Fibroblast of lung (primary cell): ENCODE measurements around the gene RASSF5. TPM values are rescaled to one million over a fixed set of nuclear protein-coding genes. Genes with fewer than 3 reads are reported as not detected.
A peak's percentile ranks its signal among the peaks of the same experiment; 100 is the strongest.

Experiments used
- DNase-seq, 2 donors: peaks; one replicate each; pipeline versions ENCODE4 v3.0.0 to v3.0.0-alpha.2; 2010; ENCODE audit warnings: low read depth in 2 of 2
- H2AFZ ChIP-seq: 2 replicates; pipeline ENCODE4 v1.5.1; 2012; ENCODE audit warnings: low read length, control low read depth, inconsistent platforms
- H3K27ac ChIP-seq: 2 replicates; pipeline ENCODE4 v1.5.1; 2011; ENCODE audit warnings: low read length, control low read depth; ENCODE audit not compliant: insufficient read depth
- H3K27me3 ChIP-seq: 2 replicates; pipeline ENCODE4 v1.5.1; 2011; ENCODE audit warnings: mild to moderate bottlenecking, low read length; ENCODE audit not compliant: control insufficient read depth, insufficient read depth
- H3K36me3 ChIP-seq: 2 replicates; pipeline ENCODE4 v1.5.1; 2011; ENCODE audit warnings: low read length; ENCODE audit not compliant: control insufficient read depth, insufficient read depth
- H3K4me1 ChIP-seq: 2 replicates; pipeline ENCODE4 v1.5.1; 2011; ENCODE audit warnings: low read length; ENCODE audit not compliant: control insufficient read depth, insufficient read depth; ENCODE audit errors: extremely low read depth
- H3K4me2 ChIP-seq: 2 replicates; pipeline ENCODE4 v1.5.1; 2011; ENCODE audit warnings: low read length, control low read depth; ENCODE audit not compliant: insufficient read depth; ENCODE audit errors: extremely low read depth
- H3K4me3 ChIP-seq, 4 experiments: fragments of 200-600 bp in 1 of 4; sonication (generic) in 1 of 4; replicated peaks in 1 of 4; 2 replicates each; pipeline ENCODE4 v1.5.1; 2011 to 2016; ENCODE audit warnings: low read length in 4 of 4, low read depth in 3 of 4, mild to moderate bottlenecking in 3 of 4, control low read depth in 2 of 4, inconsistent platforms in 1 of 4, mixed read lengths in 1 of 4; ENCODE audit not compliant: insufficient read depth in 1 of 4; ENCODE audit errors: control extremely low read depth in 1 of 4
- H3K79me2 ChIP-seq: 2 replicates; pipeline ENCODE4 v1.5.1; 2012; ENCODE audit warnings: mild to moderate bottlenecking, low read length, inconsistent platforms; ENCODE audit not compliant: control insufficient read depth, insufficient read depth
- H3K9ac ChIP-seq: 2 replicates; pipeline ENCODE4 v1.5.1; 2011; ENCODE audit warnings: mild to moderate bottlenecking, low read length, control low read depth; ENCODE audit not compliant: insufficient read depth
- H3K9me3 ChIP-seq: 2 replicates; pipeline ENCODE4 v1.5.1; 2012; ENCODE audit warnings: low read depth, low read length; ENCODE audit not compliant: control insufficient read depth, insufficient read depth
- H4K20me1 ChIP-seq: 2 replicates; pipeline ENCODE4 v1.5.1; 2011; ENCODE audit warnings: low read length; ENCODE audit not compliant: control insufficient read depth, insufficient read depth; ENCODE audit errors: extremely low read depth
- EZH2 ChIP-seq: IDR thresholded peaks from 2 replicates; pipeline ENCODE4 v1.5.1; 2012; ENCODE audit warnings: low read length, control low read depth, mild to moderate bottlenecking; ENCODE audit errors: missing control alignments
- polyA plus RNA-seq, 2 donors: library from polyadenylated mRNA; depleted of rRNA in 1 of 2; stranded (reverse) in 1 of 2; unstranded in 1 of 2; fragments of >200 nt; gene quantifications; 2 replicates each; pipeline ENCODE4 v1.2.1, GENCODE V29; 2011 to 2012; ENCODE audit warnings: missing spikeins in 1 of 2
- total RNA-seq: library from RNA; depleted of rRNA; stranded (reverse); fragments of >200 nt; gene quantifications from 2 replicates; pipeline ENCODE4 v1.2.1, GENCODE V29; 2014
- TF ChIP-seq, protein P1 (sequence below), 2 donors: IDR thresholded peaks in 1 of 2; conservative IDR thresholded peaks in 1 of 2; 1 replicate in 1 of 2; 2 replicates in 1 of 2; pipeline ENCODE4 v1.5.1; 2011 to 2012; ENCODE audit warnings: low read length in 2 of 2, control low read depth in 1 of 2, inconsistent platforms in 1 of 2, low read depth in 1 of 2, mild to moderate bottlenecking in 1 of 2

The RASSF5 gene
- total and polyA plus RNA-seq, 2 donors (not counting 1 experiment from before 2014, with no cell fraction given) = 1.3 to 3.0 TPM

DNA sequence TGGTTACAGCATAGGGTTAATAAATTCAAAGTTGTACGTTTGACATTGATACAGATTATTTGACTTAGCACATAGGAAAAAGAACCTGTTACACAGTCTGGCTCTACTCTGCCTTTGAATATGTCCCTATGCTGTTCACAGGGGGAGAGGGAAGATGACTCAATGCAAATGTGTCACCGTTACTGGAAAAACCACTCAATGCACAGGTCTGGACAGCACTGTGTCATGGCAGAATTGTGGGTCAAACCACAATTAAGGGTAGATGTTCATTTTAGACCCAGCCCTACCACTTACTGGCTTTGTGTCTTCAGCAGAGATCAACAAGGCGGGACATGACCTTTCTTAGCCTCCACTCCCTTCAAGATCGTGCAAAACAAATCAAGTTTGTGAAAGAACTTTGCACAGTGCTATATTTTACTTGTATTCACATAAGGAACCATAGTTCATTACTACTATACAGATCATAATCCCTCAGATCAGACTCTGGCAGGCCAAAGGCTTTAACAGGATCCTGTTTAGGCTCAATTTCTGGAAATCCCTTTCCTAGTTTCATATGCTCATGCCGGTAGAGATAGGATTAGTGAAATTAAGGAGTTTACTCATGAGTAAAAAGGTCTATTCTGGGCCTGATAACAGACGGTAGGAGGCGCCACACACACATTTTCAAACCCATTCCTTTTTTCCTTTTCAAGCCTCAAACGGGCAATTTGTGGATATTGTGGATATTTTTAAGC lies 82.9 kb downstream of the RASSF5 start:
- Histone ChIP-seq H3K9me3 (no peaks in the 10 kb centered on the region), H4K20me1 (no peaks in the 10 kb centered on the region), H2AFZ (no peak overlapping the region), H3K4me1 (peaks cover 27% of the 10 kb centered on the region), H3K36me3 (peaks cover 9% of the 10 kb centered on the region), H3K9ac (no peak overlapping the region), H3K27me3 (no peaks in the 10 kb centered on the region), H3K4me2 (peak overlapping the region; percentile 47), H3K4me3 (no peak overlapping the region), H3K27ac (peak overlapping the region; percentile 55), H3K79me2 (no peaks in the 10 kb centered on the region)
- TF ChIP-seq, protein P1, sequence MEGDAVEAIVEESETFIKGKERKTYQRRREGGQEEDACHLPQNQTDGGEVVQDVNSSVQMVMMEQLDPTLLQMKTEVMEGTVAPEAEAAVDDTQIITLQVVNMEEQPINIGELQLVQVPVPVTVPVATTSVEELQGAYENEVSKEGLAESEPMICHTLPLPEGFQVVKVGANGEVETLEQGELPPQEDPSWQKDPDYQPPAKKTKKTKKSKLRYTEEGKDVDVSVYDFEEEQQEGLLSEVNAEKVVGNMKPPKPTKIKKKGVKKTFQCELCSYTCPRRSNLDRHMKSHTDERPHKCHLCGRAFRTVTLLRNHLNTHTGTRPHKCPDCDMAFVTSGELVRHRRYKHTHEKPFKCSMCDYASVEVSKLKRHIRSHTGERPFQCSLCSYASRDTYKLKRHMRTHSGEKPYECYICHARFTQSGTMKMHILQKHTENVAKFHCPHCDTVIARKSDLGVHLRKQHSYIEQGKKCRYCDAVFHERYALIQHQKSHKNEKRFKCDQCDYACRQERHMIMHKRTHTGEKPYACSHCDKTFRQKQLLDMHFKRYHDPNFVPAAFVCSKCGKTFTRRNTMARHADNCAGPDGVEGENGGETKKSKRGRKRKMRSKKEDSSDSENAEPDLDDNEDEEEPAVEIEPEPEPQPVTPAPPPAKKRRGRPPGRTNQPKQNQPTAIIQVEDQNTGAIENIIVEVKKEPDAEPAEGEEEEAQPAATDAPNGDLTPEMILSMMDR (conservative IDR thresholded peaks at IDR 0.05 in 1 of 2, IDR thresholded peaks at IDR 0.05 in 1 of 2; ENCODE audit: low read depth in 1 of 2, low read length in 2 of 2) = peak; percentile 11 to 28
- TF ChIP-seq EZH2 = no peak
- DNase-seq = peak; percentile 61 to 85

DNA sequence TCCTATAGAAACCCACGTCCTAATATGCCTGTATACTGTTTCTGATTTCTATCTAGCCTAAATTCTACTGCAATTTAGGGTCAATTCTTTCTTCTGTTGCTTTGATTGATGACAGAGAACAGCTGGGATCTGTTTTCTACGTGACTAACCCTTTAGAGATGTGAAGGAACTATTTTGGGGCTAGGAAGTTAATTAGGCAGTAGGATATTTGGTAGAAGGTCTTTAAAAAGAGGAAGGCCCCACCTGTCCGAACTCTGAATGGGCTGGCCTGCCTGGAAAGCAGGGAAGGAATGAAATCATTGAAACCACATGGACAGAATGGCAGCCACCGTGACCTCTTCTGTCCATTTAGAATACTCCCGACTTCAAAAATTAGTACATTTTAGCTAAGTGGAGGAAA lies 83.9 kb downstream of the RASSF5 start:
- Histone ChIP-seq H3K4me2 (no peak overlapping the region), H3K27me3 (no peaks in the 10 kb centered on the region), H3K4me3 (no peak overlapping the region), H3K79me2 (no peaks in the 10 kb centered on the region), H2AFZ (no peak overlapping the region), H3K27ac (no peak overlapping the region), H4K20me1 (no peaks in the 10 kb centered on the region), H3K9ac (no peak overlapping the region), H3K36me3 (peaks cover 7% of the 10 kb centered on the region), H3K4me1 (peaks cover 27% of the 10 kb centered on the region), H3K9me3 (no peaks in the 10 kb centered on the region)
- no peak for TF ChIP-seq EZH2
- TF ChIP-seq, protein P1 (conservative IDR thresholded peaks at IDR 0.05 in 1 of 2, IDR thresholded peaks at IDR 0.05 in 1 of 2; ENCODE audit: low read depth in 1 of 2, low read length in 2 of 2) = no peak
- DNase-seq = peak in 1 of 2 donors; percentile 80

DNA sequence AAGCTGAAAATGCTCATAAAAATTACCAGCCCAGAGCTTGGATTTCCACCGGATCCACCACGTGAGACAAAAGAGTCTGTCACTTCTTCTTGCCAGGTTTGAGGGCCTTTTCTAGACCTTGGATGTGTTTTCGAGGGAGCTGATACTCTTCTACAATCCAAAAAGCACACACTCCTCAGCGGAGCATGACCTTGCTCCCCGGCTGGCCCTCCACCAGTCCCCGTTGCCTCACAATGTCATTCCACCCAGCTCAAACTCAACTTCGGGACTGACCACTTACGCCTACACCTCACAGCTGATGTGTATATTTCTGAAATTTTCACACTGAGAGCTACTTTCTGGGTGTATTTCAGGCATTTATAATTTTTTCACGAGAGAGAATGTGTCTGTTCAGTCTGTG lies 84.4 kb downstream of the RASSF5 start:
- no peaks in the 10 kb centered on the region for H3K9me3 ChIP-seq
- no peaks in the 10 kb centered on the region for H3K79me2 ChIP-seq
- H2AFZ ChIP-seq = no peak overlapping the region
- peaks cover 27% of the 10 kb centered on the region for H3K4me1 ChIP-seq
- H3K4me3 ChIP-seq = no peak overlapping the region
- H4K20me1 ChIP-seq = no peaks in the 10 kb centered on the region
- TF ChIP-seq EZH2 = no peak
- TF ChIP-seq, protein P1 (conservative IDR thresholded peaks at IDR 0.05 in 1 of 2, IDR thresholded peaks at IDR 0.05 in 1 of 2; ENCODE audit: low read depth in 1 of 2, low read length in 2 of 2) = no peak
- H3K4me2 ChIP-seq = no peak overlapping the region
- DNase-seq = no peak
- H3K27ac ChIP-seq = no peak overlapping the region
- no peak overlapping the region for H3K9ac ChIP-seq
- H3K27me3 ChIP-seq = no peaks in the 10 kb centered on the region
- peaks cover 7% of the 10 kb centered on the region for H3K36me3 ChIP-seq
